ENCODE measurements around the gene GOLGA7B.

DNA sequence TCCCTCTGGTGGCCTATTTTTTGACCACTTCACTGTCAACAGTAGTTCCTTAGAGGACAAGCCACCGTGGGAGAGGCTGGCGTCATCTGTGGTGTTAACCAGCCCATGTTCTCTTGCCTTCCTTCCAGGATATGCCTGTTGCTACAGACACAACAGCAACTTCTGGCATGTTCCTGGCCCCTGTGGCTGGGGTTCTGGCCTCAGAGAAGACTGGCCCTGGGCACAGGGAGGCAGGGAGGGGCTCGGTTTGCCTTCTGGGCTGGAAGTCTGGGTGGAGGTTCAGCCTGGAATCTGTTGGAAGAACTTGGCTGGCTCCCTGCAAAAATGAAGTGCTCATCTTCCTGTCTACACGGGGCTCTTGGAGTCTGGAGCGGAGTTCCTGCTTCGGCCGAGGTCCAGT lies 25.7 kb downstream of the GOLGA7B start:
- TF ChIP-seq CTCF (IDR thresholded peaks at IDR 0.05): no peak
- TF ChIP-seq POLR2AphosphoS5 (IDR thresholded peaks at IDR 0.05; ENCODE audit: low read depth, low read length): no peak
- TF ChIP-seq, protein P1, sequence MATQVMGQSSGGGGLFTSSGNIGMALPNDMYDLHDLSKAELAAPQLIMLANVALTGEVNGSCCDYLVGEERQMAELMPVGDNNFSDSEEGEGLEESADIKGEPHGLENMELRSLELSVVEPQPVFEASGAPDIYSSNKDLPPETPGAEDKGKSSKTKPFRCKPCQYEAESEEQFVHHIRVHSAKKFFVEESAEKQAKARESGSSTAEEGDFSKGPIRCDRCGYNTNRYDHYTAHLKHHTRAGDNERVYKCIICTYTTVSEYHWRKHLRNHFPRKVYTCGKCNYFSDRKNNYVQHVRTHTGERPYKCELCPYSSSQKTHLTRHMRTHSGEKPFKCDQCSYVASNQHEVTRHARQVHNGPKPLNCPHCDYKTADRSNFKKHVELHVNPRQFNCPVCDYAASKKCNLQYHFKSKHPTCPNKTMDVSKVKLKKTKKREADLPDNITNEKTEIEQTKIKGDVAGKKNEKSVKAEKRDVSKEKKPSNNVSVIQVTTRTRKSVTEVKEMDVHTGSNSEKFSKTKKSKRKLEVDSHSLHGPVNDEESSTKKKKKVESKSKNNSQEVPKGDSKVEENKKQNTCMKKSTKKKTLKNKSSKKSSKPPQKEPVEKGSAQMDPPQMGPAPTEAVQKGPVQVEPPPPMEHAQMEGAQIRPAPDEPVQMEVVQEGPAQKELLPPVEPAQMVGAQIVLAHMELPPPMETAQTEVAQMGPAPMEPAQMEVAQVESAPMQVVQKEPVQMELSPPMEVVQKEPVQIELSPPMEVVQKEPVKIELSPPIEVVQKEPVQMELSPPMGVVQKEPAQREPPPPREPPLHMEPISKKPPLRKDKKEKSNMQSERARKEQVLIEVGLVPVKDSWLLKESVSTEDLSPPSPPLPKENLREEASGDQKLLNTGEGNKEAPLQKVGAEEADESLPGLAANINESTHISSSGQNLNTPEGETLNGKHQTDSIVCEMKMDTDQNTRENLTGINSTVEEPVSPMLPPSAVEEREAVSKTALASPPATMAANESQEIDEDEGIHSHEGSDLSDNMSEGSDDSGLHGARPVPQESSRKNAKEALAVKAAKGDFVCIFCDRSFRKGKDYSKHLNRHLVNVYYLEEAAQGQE (IDR thresholded peaks at IDR 0.05; ENCODE audit: insufficient read depth in 1 of 2, low read depth in 2 of 2, low read length in 1 of 2): no peak
